Parathyroid adenoma (tissue), 2 donors: Measurements from ENCODE around the gene WDR27.

Experiments used
- H2AFZ ChIP-seq: fragments of 300-600 bp; sonication (generic); one replicate; pipeline ENCODE4 v1.7.0; 2017; ENCODE audit warnings: antibody characterized with exemption, mild to moderate bottlenecking
- H3K27ac ChIP-seq: fragments of 300-600 bp; sonication (generic); one replicate; pipeline ENCODE4 v1.7.0; 2017
- H3K27me3 ChIP-seq: fragments of 300-600 bp; sonication (generic); one replicate; pipeline ENCODE4 v1.7.0; 2017; ENCODE audit warnings: low read length; ENCODE audit not compliant: control insufficient read depth, insufficient read depth
- H3K36me3 ChIP-seq: fragments of 300-600 bp; sonication (generic); one replicate; pipeline ENCODE4 v1.7.0; 2017; ENCODE audit warnings: low read length; ENCODE audit not compliant: control insufficient read depth, insufficient read depth
- H3K4me1 ChIP-seq: fragments of 300-600 bp; sonication (generic); one replicate; pipeline ENCODE4 v1.7.0; 2017; ENCODE audit warnings: control low read depth
- H3K4me2 ChIP-seq: fragments of 300-600 bp; sonication (generic); one replicate; pipeline ENCODE4 v1.7.0; 2017; ENCODE audit warnings: low read length
- H3K4me3 ChIP-seq: fragments of 300-600 bp; sonication (generic); one replicate; pipeline ENCODE4 v1.7.0; 2017; ENCODE audit warnings: low read depth, low read length
- H3K79me2 ChIP-seq: fragments of 300-600 bp; sonication (generic); one replicate; pipeline ENCODE4 v1.7.0; 2017; ENCODE audit warnings: control low read depth
- H3K9ac ChIP-seq: fragments of 300-600 bp; sonication (generic); one replicate; pipeline ENCODE4 v1.7.0; 2017; ENCODE audit warnings: mild to moderate bottlenecking
- H3K9me3 ChIP-seq: fragments of 300-600 bp; sonication (generic); one replicate; pipeline ENCODE4 v1.7.0; 2017; ENCODE audit warnings: low read length; ENCODE audit not compliant: control insufficient read depth
- TF ChIP-seq, protein P1 (sequence below): fragments of 300-600 bp; sonication (generic); IDR thresholded peaks from one replicate; pipeline ENCODE4 v1.7.0; 2017; ENCODE audit warnings: antibody characterized with exemption, mild to moderate bottlenecking
- donor health status: primary hyperparathyroidism.

Gene WDR27

DNA sequence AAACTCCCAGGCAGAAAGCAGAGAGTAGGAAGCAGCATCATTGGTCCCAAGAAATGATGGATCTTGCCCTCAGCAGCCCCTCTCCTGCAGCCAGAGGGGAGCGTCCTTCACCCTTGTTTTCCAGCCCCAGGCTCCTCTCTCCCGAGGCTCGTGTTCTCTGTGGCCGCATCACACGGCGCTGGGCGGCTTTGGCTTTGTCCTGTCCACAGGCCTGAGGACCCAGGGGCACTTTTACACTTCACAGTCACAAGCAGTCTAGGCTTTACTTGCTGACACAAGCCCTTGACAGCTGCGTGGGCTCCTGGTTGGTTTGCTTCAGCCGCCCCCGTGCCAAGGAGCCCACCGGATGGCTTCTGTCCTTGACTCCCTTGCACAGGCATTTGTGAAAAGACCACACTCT lies 272.8 kb downstream of the WDR27 start:
- no peak overlapping the region for H3K27ac ChIP-seq
- H2AFZ ChIP-seq = no peak overlapping the region
- no peaks in the 10 kb centered on the region for H3K79me2 ChIP-seq
- no peak overlapping the region for H3K4me2 ChIP-seq
- H3K36me3 ChIP-seq = no peaks in the 10 kb centered on the region
- H3K4me3 ChIP-seq = no peak overlapping the region
- H3K9ac ChIP-seq = no peak overlapping the region
- peaks cover 3% of the 10 kb centered on the region for H3K27me3 ChIP-seq
- H3K9me3 ChIP-seq = no peaks in the 10 kb centered on the region
- no peaks in the 10 kb centered on the region for H3K4me1 ChIP-seq
- TF ChIP-seq, protein P1, sequence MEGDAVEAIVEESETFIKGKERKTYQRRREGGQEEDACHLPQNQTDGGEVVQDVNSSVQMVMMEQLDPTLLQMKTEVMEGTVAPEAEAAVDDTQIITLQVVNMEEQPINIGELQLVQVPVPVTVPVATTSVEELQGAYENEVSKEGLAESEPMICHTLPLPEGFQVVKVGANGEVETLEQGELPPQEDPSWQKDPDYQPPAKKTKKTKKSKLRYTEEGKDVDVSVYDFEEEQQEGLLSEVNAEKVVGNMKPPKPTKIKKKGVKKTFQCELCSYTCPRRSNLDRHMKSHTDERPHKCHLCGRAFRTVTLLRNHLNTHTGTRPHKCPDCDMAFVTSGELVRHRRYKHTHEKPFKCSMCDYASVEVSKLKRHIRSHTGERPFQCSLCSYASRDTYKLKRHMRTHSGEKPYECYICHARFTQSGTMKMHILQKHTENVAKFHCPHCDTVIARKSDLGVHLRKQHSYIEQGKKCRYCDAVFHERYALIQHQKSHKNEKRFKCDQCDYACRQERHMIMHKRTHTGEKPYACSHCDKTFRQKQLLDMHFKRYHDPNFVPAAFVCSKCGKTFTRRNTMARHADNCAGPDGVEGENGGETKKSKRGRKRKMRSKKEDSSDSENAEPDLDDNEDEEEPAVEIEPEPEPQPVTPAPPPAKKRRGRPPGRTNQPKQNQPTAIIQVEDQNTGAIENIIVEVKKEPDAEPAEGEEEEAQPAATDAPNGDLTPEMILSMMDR = no peak

DNA sequence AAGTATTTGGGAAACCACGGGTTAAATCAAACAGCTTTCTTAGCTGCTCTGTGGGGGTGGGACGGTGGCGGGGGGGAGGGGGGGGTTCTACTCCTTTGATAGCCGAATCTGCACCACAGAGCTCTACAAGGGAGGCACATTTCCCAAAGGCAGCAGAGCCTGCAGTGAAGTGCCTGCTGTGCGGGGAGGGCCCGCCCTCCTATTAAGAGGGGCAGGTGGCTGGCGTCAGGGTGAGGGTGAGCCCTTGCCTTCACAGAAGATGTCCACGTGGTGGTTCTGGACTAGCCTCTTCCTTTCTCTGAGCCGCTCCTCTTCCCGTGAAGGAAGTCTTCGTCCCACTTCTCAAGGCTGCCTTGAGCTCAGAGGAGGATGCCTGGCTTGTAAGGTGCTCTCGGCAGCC lies 273.3 kb downstream of the WDR27 start:
- TF ChIP-seq, protein P1 = no peak
- Histone ChIP-seq H3K79me2 (no peaks in the 10 kb centered on the region), H3K9ac (no peak overlapping the region), H3K4me2 (no peak overlapping the region), H3K9me3 (no peaks in the 10 kb centered on the region), H3K4me3 (no peak overlapping the region), H3K27me3 (peaks cover 3% of the 10 kb centered on the region), H3K4me1 (no peaks in the 10 kb centered on the region), H2AFZ (no peak overlapping the region), H3K27ac (no peak overlapping the region), H3K36me3 (no peaks in the 10 kb centered on the region)

DNA sequence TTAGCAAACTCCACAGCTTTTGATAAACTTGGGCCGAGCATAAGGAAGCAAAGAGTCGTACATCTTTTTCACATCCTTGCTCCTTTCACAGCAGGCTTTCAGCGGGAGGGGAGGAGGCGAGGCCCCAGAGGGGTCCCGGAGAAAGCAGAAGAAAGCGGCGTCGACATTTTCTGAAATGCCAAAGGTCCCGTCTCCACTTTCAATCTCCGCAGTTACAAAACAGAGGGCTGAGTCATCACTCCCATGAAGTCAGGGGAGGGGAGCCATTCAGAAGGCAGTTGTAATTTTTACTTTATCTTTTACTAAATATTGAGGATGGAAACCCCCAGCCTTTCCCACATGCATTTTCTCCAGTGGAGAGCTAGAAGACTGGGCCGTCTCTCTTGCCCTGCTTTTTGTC lies 274.0 kb downstream of the WDR27 start:
- H3K4me3 ChIP-seq = no peak overlapping the region
- no peak overlapping the region for H2AFZ ChIP-seq
- TF ChIP-seq, protein P1 = no peak
- H3K4me1 ChIP-seq = no peaks in the 10 kb centered on the region
- H3K27ac ChIP-seq = no peak overlapping the region
- H3K9ac ChIP-seq = no peak overlapping the region
- peaks cover 3% of the 10 kb centered on the region for H3K27me3 ChIP-seq
- H3K4me2 ChIP-seq = no peak overlapping the region
- H3K79me2 ChIP-seq = no peaks in the 10 kb centered on the region
- H3K36me3 ChIP-seq = no peaks in the 10 kb centered on the region
- H3K9me3 ChIP-seq = no peaks in the 10 kb centered on the region

DNA sequence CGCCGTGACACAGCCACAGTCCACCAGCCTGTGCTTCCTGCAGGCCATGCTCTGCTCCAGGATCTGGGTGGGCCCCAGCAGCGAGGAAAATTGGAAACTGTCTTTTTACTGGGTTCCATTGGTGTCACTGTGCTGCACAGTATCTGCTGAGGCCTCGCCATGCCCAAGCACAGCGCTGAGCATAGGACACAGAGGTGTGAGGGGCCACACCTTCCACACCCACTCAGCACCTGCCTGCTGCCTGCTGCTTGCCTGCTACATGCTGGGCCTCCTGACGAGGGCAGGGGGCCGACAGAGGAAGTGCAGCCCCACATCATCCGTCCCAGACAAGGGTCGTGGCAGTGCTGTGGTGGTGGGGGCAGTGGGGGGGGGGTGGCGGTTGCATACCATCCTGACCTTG lies 275.2 kb downstream of the WDR27 start:
- TF ChIP-seq, protein P1 = no peak
- no peaks in the 10 kb centered on the region for H3K4me1 ChIP-seq

DNA sequence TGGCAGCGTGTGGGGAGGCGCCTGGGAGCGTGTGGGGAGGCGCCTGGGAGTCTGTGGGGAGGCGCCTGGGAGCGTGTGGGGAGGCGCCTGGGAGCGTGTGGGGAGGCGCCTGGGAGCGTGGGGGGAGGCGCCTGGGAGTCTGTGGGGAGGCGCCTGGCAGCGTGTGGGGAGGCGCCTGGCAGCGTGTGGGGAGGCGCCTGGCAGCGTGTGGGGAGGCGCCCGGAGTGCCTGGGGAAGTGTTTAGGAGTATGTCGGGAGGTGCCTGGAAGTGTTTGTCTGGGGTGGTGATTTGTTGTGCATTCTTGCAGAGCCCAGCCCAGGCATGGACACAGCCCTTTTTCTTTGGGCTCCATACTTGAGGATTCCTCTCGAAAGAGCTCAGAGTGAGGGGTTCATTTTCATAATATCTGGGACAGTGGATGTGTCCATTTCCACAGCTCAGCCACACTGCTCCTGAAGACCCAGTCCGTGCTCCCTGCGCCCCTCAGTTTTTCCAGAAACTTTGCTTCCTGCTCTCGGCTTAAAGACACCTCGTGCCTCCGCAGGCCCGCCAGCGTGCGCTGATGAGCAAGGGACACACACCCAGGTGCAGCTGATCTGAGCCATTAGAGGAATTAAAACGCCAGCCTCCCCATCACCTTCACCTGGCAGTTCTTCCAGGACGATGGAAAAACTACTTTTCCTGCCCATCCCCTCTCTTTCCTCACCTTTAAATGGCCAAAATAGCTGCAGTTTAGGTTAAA lies 276.0 kb downstream of the WDR27 start:
- no peaks in the 10 kb centered on the region for H3K36me3 ChIP-seq
- no peak overlapping the region for H3K27ac ChIP-seq
- H3K9me3 ChIP-seq = no peaks in the 10 kb centered on the region
- H3K27me3 ChIP-seq = peaks cover 3% of the 10 kb centered on the region
- no peak overlapping the region for H2AFZ ChIP-seq
- H3K9ac ChIP-seq = no peak overlapping the region
- TF ChIP-seq, protein P1 = no peak
- H3K4me2 ChIP-seq = no peak overlapping the region
- no peaks in the 10 kb centered on the region for H3K4me1 ChIP-seq
- no peak overlapping the region for H3K4me3 ChIP-seq
- H3K79me2 ChIP-seq = no peaks in the 10 kb centered on the region

More for the DNA sequence above, 275.2 kb downstream of the WDR27 start:
- Histone ChIP-seq H3K4me3 (no peak overlapping the region), H3K27ac (no peak overlapping the region), H2AFZ (no peak overlapping the region), H3K4me2 (no peak overlapping the region), H3K36me3 (no peaks in the 10 kb centered on the region), H3K27me3 (peaks cover 3% of the 10 kb centered on the region), H3K9me3 (no peaks in the 10 kb centered on the region), H3K9ac (no peak overlapping the region), H3K79me2 (no peaks in the 10 kb centered on the region)
